GF-D8 (cell line): ENCODE data around the gene GPR152.
A peak's percentile ranks its signal among the peaks of the same experiment; 100 is the strongest.

Source experiments
- DNase-seq: peaks from one replicate; lab custom pipeline; 2025; lab: John Stamatoyannopoulos, UW

Gene GPR152

GRCh38 chr11:67423891-67424613 is 28.5 kb downstream of the GPR152 start:
- no peak for DNase-seq

- no peak for DNase-seq
Measured at GRCh38 chr11:67423466-67423865, 29.1 kb downstream of the GPR152 start.

GRCh38 chr11:67422891-67423290 is 29.6 kb downstream of the GPR152 start:
- DNase-seq, result no peak

GRCh38 chr11:67421430-67422031 is 31.0 kb downstream of the GPR152 start:
- no peak for DNase-seq

- peak; percentile 80 for DNase-seq
Measured at GRCh38 chr11:67420646-67421429, 31.7 kb downstream of the GPR152 start.

GRCh38 chr11:67420147-67420645 is 32.3 kb downstream of the GPR152 start:
- DNase-seq, result no peak

- DNase-seq, result no peak
Measured at GRCh38 chr11:67419325-67420049, 33.0 kb downstream of the GPR152 start.

GRCh38 chr11:67418476-67419281 is 33.9 kb downstream of the GPR152 start:
- peak; percentile 19 for DNase-seq

- DNase-seq, result no peak
Measured at GRCh38 chr11:67417425-67417824, 35.1 kb downstream of the GPR152 start.

- no peak for DNase-seq
Measured at GRCh38 chr11:67416416-67417335, 35.9 kb downstream of the GPR152 start.

GRCh38 chr11:67415501-67416304 is 36.8 kb downstream of the GPR152 start, which contains the start of gene CARNS1:
Gene CARNS1 (plus strand): TSS chr11:67415678. CDS start chr11:67416200, 522 bp downstream.
- no peak for DNase-seq

GRCh38 chr11:67413266-67413849 is 39.2 kb downstream of the GPR152 start:
- DNase-seq, result no peak

- DNase-seq, result no peak
Measured at GRCh38 chr11:67412495-67413179, 39.9 kb downstream of the GPR152 start.

- no peak for DNase-seq
Measured at GRCh38 chr11:67411785-67412152, 40.8 kb downstream of the GPR152 start.

GRCh38 chr11:67410984-67411784 is 41.3 kb downstream of the GPR152 start:
- DNase-seq, result no peak

GRCh38 chr11:67410369-67410831 is 42.1 kb downstream of the GPR152 start:
- DNase-seq, result no peak

- no peak for DNase-seq
Measured at GRCh38 chr11:67409781-67410368, 42.7 kb downstream of the GPR152 start.
